D721Med (cell line): ENCODE data around the gene DCTN1.
A peak's percentile ranks its signal among the peaks of the same experiment; 100 is the strongest.

Experiments
- DNase-seq: peaks from one replicate; pipeline ENCODE4 v3.0.0; 2011; ENCODE audit warnings: low spot score; ENCODE audit not compliant: insufficient read length
- FAIRE-seq: peaks from 2 replicates; lab custom pipeline; 2011; peaks lifted over from hg19 to GRCh38; lab: Jason Lieb, UNC
- TF ChIP-seq, protein P1 (sequence below): IDR thresholded peaks from 2 replicates; pipeline ENCODE4 v1.5.1; 2012; ENCODE audit warnings: mild to moderate bottlenecking, control low read depth; ENCODE audit not compliant: insufficient read depth; ENCODE audit errors: missing control alignments

DCTN1 gene

DNA sequence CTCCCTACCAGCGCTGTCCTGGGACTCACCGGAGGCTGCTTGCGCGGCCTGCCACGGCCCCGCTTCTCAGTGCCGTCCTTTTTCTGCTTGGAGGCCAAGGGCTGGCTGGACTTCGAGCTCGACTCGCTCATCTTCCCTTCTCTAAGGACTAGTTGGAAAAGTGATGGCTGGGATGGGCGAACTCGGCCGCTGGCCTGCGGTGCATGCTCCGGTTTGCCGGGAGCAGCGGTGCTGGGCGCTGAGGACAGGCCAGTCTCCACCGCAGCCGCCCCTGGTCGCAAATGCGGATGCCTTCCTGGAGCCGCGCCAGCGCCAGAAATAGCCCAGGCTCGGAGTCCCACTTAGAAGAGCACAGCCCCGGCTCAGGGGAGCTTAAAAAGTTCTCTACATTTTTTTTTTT, 38.2 kb upstream of the DCTN1 start:
- no peak for FAIRE-seq
- TF ChIP-seq, protein P1, sequence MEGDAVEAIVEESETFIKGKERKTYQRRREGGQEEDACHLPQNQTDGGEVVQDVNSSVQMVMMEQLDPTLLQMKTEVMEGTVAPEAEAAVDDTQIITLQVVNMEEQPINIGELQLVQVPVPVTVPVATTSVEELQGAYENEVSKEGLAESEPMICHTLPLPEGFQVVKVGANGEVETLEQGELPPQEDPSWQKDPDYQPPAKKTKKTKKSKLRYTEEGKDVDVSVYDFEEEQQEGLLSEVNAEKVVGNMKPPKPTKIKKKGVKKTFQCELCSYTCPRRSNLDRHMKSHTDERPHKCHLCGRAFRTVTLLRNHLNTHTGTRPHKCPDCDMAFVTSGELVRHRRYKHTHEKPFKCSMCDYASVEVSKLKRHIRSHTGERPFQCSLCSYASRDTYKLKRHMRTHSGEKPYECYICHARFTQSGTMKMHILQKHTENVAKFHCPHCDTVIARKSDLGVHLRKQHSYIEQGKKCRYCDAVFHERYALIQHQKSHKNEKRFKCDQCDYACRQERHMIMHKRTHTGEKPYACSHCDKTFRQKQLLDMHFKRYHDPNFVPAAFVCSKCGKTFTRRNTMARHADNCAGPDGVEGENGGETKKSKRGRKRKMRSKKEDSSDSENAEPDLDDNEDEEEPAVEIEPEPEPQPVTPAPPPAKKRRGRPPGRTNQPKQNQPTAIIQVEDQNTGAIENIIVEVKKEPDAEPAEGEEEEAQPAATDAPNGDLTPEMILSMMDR = no peak
- DNase-seq = peak; percentile 6

GRCh38 chr2:74417763-74418162, 37.7 kb upstream of the DCTN1 start:
- FAIRE-seq = no peak
- peak; percentile 7 for DNase-seq
- TF ChIP-seq, protein P1 = no peak

GRCh38 chr2:74417197-74417596, 37.1 kb upstream of the DCTN1 start:
- DNase-seq (peak; percentile 11), FAIRE-seq (no peak)
- TF ChIP-seq, protein P1 = no peak

DNA sequence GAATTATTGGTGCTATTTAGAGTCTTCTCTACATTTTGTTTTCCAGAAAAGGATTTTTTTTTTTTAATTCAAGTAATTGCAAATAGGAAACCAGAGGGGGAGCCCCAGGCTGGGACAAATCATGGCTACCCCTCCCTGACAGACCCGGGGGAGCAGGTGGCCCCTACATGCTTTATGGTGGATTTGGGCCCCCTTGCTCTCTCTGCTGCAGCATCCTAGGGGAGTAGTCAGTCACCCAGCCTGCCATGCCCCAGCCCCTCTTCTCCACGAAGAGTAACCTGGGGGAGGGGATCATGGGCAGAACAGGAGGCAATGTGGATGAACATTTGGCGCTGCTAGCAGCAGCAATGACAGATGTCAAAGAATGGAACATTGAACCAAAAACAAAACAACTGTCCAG, 36.7 kb upstream of the DCTN1 start:
- TF ChIP-seq, protein P1 = no peak
- FAIRE-seq (no peak), DNase-seq (peak; percentile 14)

DNA sequence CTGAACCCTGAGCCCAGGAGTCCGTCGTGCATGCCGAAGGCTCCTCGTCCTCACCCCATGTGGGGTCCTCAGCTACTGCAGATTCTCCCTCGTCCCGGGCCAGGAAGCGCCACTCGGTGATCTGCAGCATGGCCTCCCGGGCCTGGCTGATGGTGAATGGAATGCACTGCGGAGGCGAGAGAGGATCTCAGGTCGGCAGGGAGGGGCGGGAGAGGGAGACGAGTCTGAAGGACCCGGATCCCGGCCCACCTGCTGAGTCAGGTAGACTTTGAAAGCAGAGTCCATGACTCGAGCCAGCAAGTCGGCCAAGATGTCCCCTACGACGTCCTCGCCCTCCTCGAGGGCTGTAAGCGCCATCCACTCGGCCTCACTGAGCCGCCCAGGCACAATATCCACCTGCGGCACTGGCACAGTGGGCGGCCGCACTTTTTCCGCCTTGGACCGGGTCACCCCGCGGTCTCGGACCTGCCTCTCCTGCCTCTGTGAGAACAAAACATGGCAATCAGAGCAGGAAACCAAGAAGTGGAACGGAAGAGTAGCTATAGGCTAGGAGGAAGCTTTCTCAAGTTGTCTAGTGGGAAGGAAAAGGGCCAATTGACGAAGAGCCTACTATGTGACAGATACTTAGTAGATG, 35.8 kb upstream of the DCTN1 start:
- FAIRE-seq (no peak), DNase-seq (peak; percentile 1)
- TF ChIP-seq, protein P1 = no peak

DNA sequence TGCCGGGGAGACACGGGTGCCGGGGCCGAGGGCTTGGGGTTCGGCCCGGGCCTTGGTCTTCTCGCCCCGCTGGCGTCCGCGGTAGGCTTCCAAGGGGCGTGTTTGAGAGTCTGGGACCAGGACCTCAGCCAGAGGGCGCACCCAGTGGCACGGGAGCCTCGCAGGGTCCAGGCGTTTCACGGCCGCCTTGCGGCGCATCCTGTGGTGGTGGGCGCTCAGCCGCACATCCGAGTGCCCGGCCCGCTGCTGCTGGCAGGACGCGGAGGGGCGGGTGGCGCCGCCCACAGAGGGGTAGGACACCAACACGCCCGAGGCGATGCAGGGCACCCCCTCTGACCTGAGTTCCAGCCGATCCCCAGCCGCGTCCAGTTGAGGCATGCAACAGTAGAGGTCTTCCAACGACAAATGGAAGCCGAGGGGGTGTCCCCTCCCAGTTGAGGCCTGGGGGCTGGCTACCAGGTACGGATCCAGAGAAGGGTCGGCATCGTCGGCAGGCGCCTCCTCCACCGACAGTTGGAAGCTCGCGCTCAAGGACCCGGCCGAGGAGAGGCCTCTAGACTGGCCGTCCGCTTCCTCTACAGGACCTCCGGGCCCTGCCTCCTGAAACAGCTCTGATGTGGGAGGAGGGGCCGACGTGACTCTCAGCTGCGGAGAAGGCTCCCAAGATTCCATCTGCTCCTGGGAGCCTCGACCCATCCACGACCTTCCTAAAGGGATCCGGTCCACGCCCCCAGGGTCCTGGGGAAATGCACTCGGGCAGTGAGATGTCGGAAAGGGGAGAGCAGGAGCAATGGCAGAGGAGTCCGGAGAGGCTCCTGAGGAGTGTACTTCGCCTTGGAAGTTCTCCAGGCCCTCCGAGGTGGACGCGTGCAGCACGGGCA, 35.0 kb upstream of the DCTN1 start:
- TF ChIP-seq, protein P1 = no peak
- peak; percentile 15 for DNase-seq
- no peak for FAIRE-seq
